Ovary (tissue), 9 donors: Measurements from ENCODE around the gene ATP8B1. TPM values are rescaled to one million over a fixed set of nuclear protein-coding genes. Genes with fewer than 3 reads are reported as not detected.

Experiments used
- DNase-seq, 5 donors: peaks; one replicate each; pipeline ENCODE4 v3.0.0-alpha.2; 2019 to 2020
- H3K27ac ChIP-seq, 2 donors: fragments of 200-600 bp; one replicate each; pipeline versions ENCODE4 v1.5.1 to v1.8.0; 2019 to 2022
- H3K27me3 ChIP-seq: fragments of 200-600 bp; one replicate; pipeline ENCODE4 v1.8.0; 2022
- H3K36me3 ChIP-seq: fragments of 200-600 bp; sonication (generic); one replicate; pipeline ENCODE4 v1.5.1; 2019
- H3K4me1 ChIP-seq: one replicate; pipeline ENCODE4 v1.8.1; 2013; ENCODE audit warnings: mild to moderate bottlenecking, moderate library complexity; ENCODE audit not compliant: insufficient read depth
- H3K4me3 ChIP-seq: fragments of 200-600 bp; sonication (generic); one replicate; pipeline ENCODE4 v1.5.1; 2017
- H3K9me3 ChIP-seq, 2 donors: fragments of 200-600 bp in 1 of 2; sonication (generic) in 1 of 2; one replicate each; pipeline versions ENCODE4 v1.5.1 to v1.8.1; 2013 to 2019; ENCODE audit warnings: mild to moderate bottlenecking in 1 of 2, moderate library complexity in 1 of 2
- CTCF ChIP-seq, 3 donors: fragments of 450-650 bp in 2 of 3; fragments of 200-600 bp in 1 of 3; IDR thresholded peaks; one replicate each; pipeline versions ENCODE4 v1.5.1 to v1.8.0; 2016 to 2022; ENCODE audit warnings: antibody characterized with exemption in 3 of 3, mild to moderate bottlenecking in 1 of 3
- EP300 ChIP-seq: sonication (generic); formaldehyde crosslinking; IDR thresholded peaks from one replicate; pipeline ENCODE4 v1.6.1; 2017; ENCODE audit warnings: antibody characterized with exemption
- POLR2A ChIP-seq: fragments of 450-650 bp; IDR thresholded peaks from one replicate; pipeline ENCODE4 v1.6.1; 2017; ENCODE audit warnings: antibody characterized with exemption, mild to moderate bottlenecking, moderate library complexity
- WGBS, 3 donors: extraction: QIAGEN DNeasy Blood & Tissue Kit in 1 of 3; methylation state at CpG; one replicate each; pipeline versions ENCODE4 v1.1.5 to v1.1.7; 2013 to 2017; 5-methylcytosine and 5-hydroxymethylcytosine counted together
- intact Hi-C, 4 donors: fragments of 100-400 bp; cut with DNase I; formaldehyde crosslinking; loops; one replicate each; pipeline versions ENCODE4 v1.11.0 to v1.15.1; 2022 to 2023
- polyA plus RNA-seq, 2 donors: library from polyadenylated mRNA; stranded (reverse); fragments of 200-250 nt in 1 of 2; fragments of 350-450 nt in 1 of 2; fragmentation: Illumina TruSeq in 1 of 2; extraction: RNeasy Lipid Tissue Mini Kit (QIAGEN cat#74804) in 1 of 2; gene quantifications; one replicate each; pipeline ENCODE4 v1.2.3, GENCODE V29; 2013 to 2014
- total RNA-seq, 7 donors: library from RNA; depleted of rRNA in 2 of 7; stranded (reverse); fragments of >200 nt in 2 of 7; fragmentation: NEBNext Ultra II Directional in 3 of 7; extraction: Animal tissue kit (Norgen Biotek cat#: 25700) in 3 of 7; gene quantifications; one replicate each; pipeline versions ENCODE4 v1.1.0 to v1.2.4, GENCODE V29; 2016 to 2023
- donor health status: DM: no; HTN: no; CAD: no; lungs with moderate emphysema.
- donor health status: DM: no; HTN: no; CAD: no.
- donor health status: Bipolar disorder and iron deficiency.
- donor health status: DM: yes; HTN: yes; CAD: no.
- donor health status: DM: no; HTN: no; CAD: no.
- donor health status: DM: yes; HTN: yes; CAD: no.

Gene ATP8B1
- total and polyA plus RNA-seq, 9 donors, result 1.4 to 13.2 (median 5.2) TPM

- no peak for DNase-seq
- Histone ChIP-seq H3K9me3 (no peaks in the 10 kb centered on the region), H3K4me3 (no peak overlapping the region), H3K36me3 (no peaks in the 10 kb centered on the region), H3K27ac (no peak overlapping the region), H3K4me1 (no peaks in the 10 kb centered on the region), H3K27me3 (no peaks in the 10 kb centered on the region)
- intact Hi-C loops, result no loop called here
- TF ChIP-seq EP300 (no peak), CTCF (IDR thresholded peaks at IDR 0.05) (no peak), POLR2A (no peak)
- 54 to 74% (median 61%) methylated on average over 8 of the region's 8 CpGs for WGBS, 3 donors
These were observed 30.5 kb upstream of the ATP8B1 start for GRCh38 chr18:57833441-57834101.

DNA sequence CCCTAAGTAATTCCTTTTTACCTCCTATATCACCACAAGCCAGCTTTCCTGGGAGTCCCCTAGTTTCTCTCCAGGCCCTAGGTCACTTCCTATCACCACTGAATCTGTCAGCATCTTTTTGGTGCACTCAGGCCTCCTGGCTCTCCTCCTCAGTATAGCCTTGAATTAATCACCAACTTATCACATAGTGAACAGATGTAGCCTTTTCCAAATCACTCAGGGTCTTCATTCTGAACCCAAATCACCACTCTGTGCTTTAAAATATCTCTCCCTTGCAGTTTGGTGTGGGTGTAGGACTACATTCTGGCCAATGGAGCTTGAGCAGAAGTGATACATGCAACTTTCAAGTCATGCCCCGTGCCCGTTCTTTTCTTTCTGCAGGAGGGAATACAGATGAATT is 29.6 kb upstream of the ATP8B1 start:
- TF ChIP-seq EP300 (no peak), CTCF (IDR thresholded peaks at IDR 0.05) (no peak), POLR2A (no peak)
- 85 to 89% (median 88%) methylated on average over 2 of the region's 2 CpGs for WGBS, 3 donors
- H3K9me3 ChIP-seq, result no peaks in the 10 kb centered on the region
- no peak overlapping the region for H3K27ac ChIP-seq
- H3K4me1 ChIP-seq, result no peaks in the 10 kb centered on the region
- H3K36me3 ChIP-seq, result no peaks in the 10 kb centered on the region
- intact Hi-C loops, result no loop called here
- DNase-seq, result no peak
- no peaks in the 10 kb centered on the region for H3K27me3 ChIP-seq
- no peak overlapping the region for H3K4me3 ChIP-seq

DNA sequence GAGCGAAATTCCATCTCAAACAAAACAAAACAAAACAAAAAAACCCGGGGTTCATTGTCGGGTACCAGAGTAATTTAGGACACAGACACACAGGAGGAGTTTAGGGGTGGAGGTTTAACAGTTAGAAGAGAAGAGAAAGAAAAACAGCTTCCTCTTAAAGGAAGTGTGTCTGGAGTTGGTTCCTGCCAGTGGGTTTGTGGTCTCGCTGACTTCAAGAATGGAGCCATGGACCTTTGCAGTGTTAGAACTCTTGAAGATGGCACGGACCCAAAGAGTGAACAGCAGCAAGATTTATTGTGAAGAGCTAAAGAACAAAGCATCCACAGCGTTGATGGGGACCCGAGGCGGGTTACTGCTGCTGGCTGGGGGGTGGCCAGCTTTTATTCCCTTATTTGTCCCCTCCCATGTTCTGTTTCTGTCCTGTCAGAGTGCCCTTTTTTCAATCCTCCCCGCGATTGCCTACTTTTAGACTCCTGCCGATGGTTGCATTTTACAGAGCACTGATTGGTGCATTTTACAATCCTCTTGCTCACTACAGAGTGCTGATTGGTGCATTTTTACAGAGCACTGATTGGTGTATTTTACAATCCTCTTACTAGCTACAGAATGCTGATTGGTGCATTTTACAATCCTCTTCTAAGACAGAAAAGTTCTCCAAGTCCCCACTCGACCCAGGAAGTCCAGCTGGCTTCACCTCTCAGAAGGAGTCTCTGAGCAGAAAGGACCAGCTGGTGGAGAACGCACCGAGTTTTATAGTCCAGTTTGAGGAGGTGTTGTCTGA is 28.7 kb upstream of the ATP8B1 start:
- Histone ChIP-seq H3K4me3 (no peak overlapping the region), H3K27me3 (no peaks in the 10 kb centered on the region), H3K9me3 (no peaks in the 10 kb centered on the region), H3K4me1 (no peaks in the 10 kb centered on the region), H3K36me3 (no peaks in the 10 kb centered on the region), H3K27ac (no peak overlapping the region)
- DNase-seq, result no peak
- WGBS, 3 donors, result 90 to 91% (median 90%) methylated on average over 14 of the region's 14 CpGs
- intact Hi-C loops, result no loop called here
- TF ChIP-seq CTCF (IDR thresholded peaks at IDR 0.05) (no peak), EP300 (no peak), POLR2A (no peak)

- Histone ChIP-seq H3K27me3 (no peaks in the 10 kb centered on the region), H3K9me3 (no peaks in the 10 kb centered on the region), H3K36me3 (no peaks in the 10 kb centered on the region), H3K4me1 (no peaks in the 10 kb centered on the region), H3K4me3 (no peak overlapping the region), H3K27ac (no peak overlapping the region)
- 84 to 87% (median 86%) methylated on average over 11 of the region's 11 CpGs for WGBS, 3 donors
- no peak for DNase-seq
- intact Hi-C loops, result no loop called here
- TF ChIP-seq CTCF (IDR thresholded peaks at IDR 0.05) (no peak), EP300 (no peak)
These were observed 24.5 kb upstream of the ATP8B1 start for GRCh38 chr18:57827646-57828045.
